HepG2 (cell line): ENCODE data around the gene CDC42EP5. TPM values are rescaled to one million over a fixed set of nuclear protein-coding genes. Genes with fewer than 3 reads are reported as not detected.
A peak's percentile ranks its signal among the peaks of the same experiment; 100 is the strongest.

ENCODE experiments used
- AKNA ChIP-seq: sonication (generic); formaldehyde crosslinking; IDR thresholded peaks from 2 replicates; pipeline ENCODE4 v1.4.0; 2020; ENCODE audit warnings: missing genetic modification reagents, borderline replicate concordance
- CBFB ChIP-seq: sonication (generic); formaldehyde crosslinking; IDR thresholded peaks from 2 replicates; pipeline ENCODE4 v1.4.0; 2020; ENCODE audit warnings: missing genetic modification reagents
- CREM ChIP-seq, 2 experiments: sonication (generic) in 1 of 2; formaldehyde crosslinking in 1 of 2; IDR thresholded peaks; 2 replicates each; pipeline versions ENCODE4 v1.4.0 to v1.6.1; 2016 to 2020; ENCODE audit warnings: antibody characterized with exemption in 1 of 2, mild to moderate bottlenecking in 1 of 2, missing genetic modification reagents in 1 of 2
- FOXJ3 ChIP-seq: sonication (generic); formaldehyde crosslinking; IDR thresholded peaks from 2 replicates; pipeline ENCODE4 v1.4.0; 2020; ENCODE audit warnings: missing genetic modification reagents, mild to moderate bottlenecking, borderline replicate concordance
- FOXK2 ChIP-seq: fragments of 450-650 bp; IDR thresholded peaks from 2 replicates; pipeline ENCODE4 v1.6.1; 2016
- HBP1 ChIP-seq: IDR thresholded peaks from 2 replicates; pipeline ENCODE4 v1.6.1; 2016; ENCODE audit warnings: low read depth, control low read depth
- KDM4B ChIP-seq: sonication (generic); formaldehyde crosslinking; IDR thresholded peaks from 2 replicates; pipeline ENCODE4 v1.4.0; 2020; ENCODE audit warnings: missing genetic modification reagents
- KLF6 ChIP-seq: IDR thresholded peaks from 2 replicates; pipeline ENCODE4 v1.8.0; 2016; ENCODE audit warnings: missing biosample characterization, missing genetic modification reagents
- NFKBIZ ChIP-seq: IDR thresholded peaks from 2 replicates; pipeline ENCODE4 v1.6.1; 2018; ENCODE audit warnings: missing genetic modification reagents, missing compliant biosample characterization
- NFYB ChIP-seq: sonication (generic); formaldehyde crosslinking; IDR thresholded peaks from 2 replicates; pipeline ENCODE4 v1.4.0; 2020; ENCODE audit warnings: missing genetic modification reagents
- NRL ChIP-seq: sonication (generic); formaldehyde crosslinking; IDR thresholded peaks from 2 replicates; pipeline ENCODE4 v1.5.0; 2020; ENCODE audit warnings: missing genetic modification reagents, mild to moderate bottlenecking, moderate library complexity, borderline replicate concordance
- PHF21A ChIP-seq: sonication (generic); formaldehyde crosslinking; IDR thresholded peaks from 2 replicates; pipeline ENCODE4 v1.5.0; 2020; ENCODE audit warnings: mild to moderate bottlenecking, missing genetic modification reagents
- PLRG1 ChIP-seq: fragments of 450-650 bp; conservative IDR thresholded peaks from 2 replicates; pipeline ENCODE4 v1.6.1; 2016
- PRMT3 ChIP-seq: sonication (generic); formaldehyde crosslinking; IDR thresholded peaks from 2 replicates; pipeline ENCODE4 v1.8.1; 2022; ENCODE audit warnings: low read depth, mild to moderate bottlenecking, moderate library complexity, missing genetic modification reagents, borderline replicate concordance
- SIX1 ChIP-seq: sonication (generic); formaldehyde crosslinking; IDR thresholded peaks from 2 replicates; pipeline ENCODE4 v1.4.0; 2020; ENCODE audit warnings: missing genetic modification reagents, borderline replicate concordance
- SRF ChIP-seq: IDR thresholded peaks from 2 replicates; pipeline ENCODE4 v1.6.1; 2011; ENCODE audit warnings: mild to moderate bottlenecking, low read depth, low read length, moderate library complexity
- THAP11 ChIP-seq: IDR thresholded peaks from 2 replicates; pipeline ENCODE4 v1.6.1; 2016; ENCODE audit warnings: missing biosample characterization, missing genetic modification reagents
- ZNF12 ChIP-seq: sonication (generic); formaldehyde crosslinking; IDR thresholded peaks from 2 replicates; pipeline ENCODE4 v1.5.0; 2020; ENCODE audit warnings: missing genetic modification reagents
- ZNF234 ChIP-seq: sonication (generic); formaldehyde crosslinking; conservative IDR thresholded peaks from 2 replicates; pipeline ENCODE4 v1.5.1; 2020; ENCODE audit warnings: mild to moderate bottlenecking, missing genetic modification reagents
- ZNF446 ChIP-seq: sonication (generic); formaldehyde crosslinking; IDR thresholded peaks from 2 replicates; pipeline ENCODE4 v1.5.0; 2020; ENCODE audit warnings: mild to moderate bottlenecking, missing genetic modification reagents
- ZNF550 ChIP-seq: sonication (generic); formaldehyde crosslinking; IDR thresholded peaks from 2 replicates; pipeline ENCODE4 v1.4.0; 2020; ENCODE audit warnings: mild to moderate bottlenecking, missing genetic modification reagents, borderline replicate concordance
- ZNF598 ChIP-seq: sonication (generic); formaldehyde crosslinking; IDR thresholded peaks from 2 replicates; pipeline ENCODE4 v1.5.1; 2020; ENCODE audit warnings: mild to moderate bottlenecking, missing genetic modification reagents, borderline replicate concordance
- ZNF749 ChIP-seq: sonication (generic); formaldehyde crosslinking; IDR thresholded peaks from 2 replicates; pipeline ENCODE4 v1.8.0; 2022; ENCODE audit warnings: mild to moderate bottlenecking, missing genetic modification reagents, moderate library complexity, borderline replicate concordance
- ZNF75D ChIP-seq: sonication (generic); formaldehyde crosslinking; IDR thresholded peaks from 2 replicates; pipeline ENCODE4 v1.8.1; 2023; ENCODE audit warnings: missing genetic modification reagents, mild to moderate bottlenecking, borderline replicate concordance
- ZNF761 ChIP-seq: sonication (generic); formaldehyde crosslinking; conservative IDR thresholded peaks from 2 replicates; pipeline ENCODE4 v1.4.0; 2020; ENCODE audit warnings: mild to moderate bottlenecking, missing genetic modification reagents
- ZNF772 ChIP-seq: sonication (generic); formaldehyde crosslinking; IDR thresholded peaks from 2 replicates; pipeline ENCODE4 v1.5.0; 2020; ENCODE audit warnings: mild to moderate bottlenecking, missing genetic modification reagents
- ZNF773 ChIP-seq: sonication (generic); formaldehyde crosslinking; IDR thresholded peaks from 2 replicates; pipeline ENCODE4 v1.4.0; 2020; ENCODE audit warnings: missing genetic modification reagents, borderline replicate concordance
- ZNF777 ChIP-seq: sonication (generic); formaldehyde crosslinking; IDR thresholded peaks from 2 replicates; pipeline ENCODE4 v1.4.0; 2020; ENCODE audit warnings: missing genetic modification reagents
- polyA plus RNA-seq, 8 experiments: library from polyadenylated mRNA; depleted of rRNA in 3 of 8; stranded (reverse) in 7 of 8; unstranded in 1 of 8; fragments of >200 nt; fragmentation: Illumina TruSeq in 4 of 8; extraction: Trizol in 4 of 8; gene quantifications; 2 replicates each; pipeline versions ENCODE4 v1.2.1 to v1.2.3, GENCODE V29; 2011 to 2016; ENCODE audit warnings: low read depth in 4 of 8, missing spikeins in 1 of 8, mixed read lengths in 1 of 8; ENCODE audit not compliant: insufficient read depth in 1 of 8
- total RNA-seq, 5 experiments: library from RNA; depleted of rRNA; stranded (reverse); fragments of >200 nt; fragmentation: Illumina TruSeq; extraction: Trizol; gene quantifications; 2 replicates each; pipeline ENCODE4 v1.2.3, GENCODE V29; 2016; ENCODE audit warnings: low read depth in 1 of 5

The CDC42EP5 gene
- total and polyA plus RNA-seq, 2 of the 13 experiments (the other 11 are each of a cell fraction or from before 2014, with no cell fraction given) = 0.41 to 1.6 TPM

- TF ChIP-seq AKNA (CRISPR knock-in tag) = peak; percentile 75; the same call in 1 of the 2 replicates
- peak; percentile 40; the same call in 1 of the 2 replicates for TF ChIP-seq THAP11 (CRISPR knock-in tag)
- TF ChIP-seq CBFB = no peak
- TF ChIP-seq ZNF773 (CRISPR knock-in tag) = no peak
- peak; percentile 86; the same call in 1 of the 2 replicates for TF ChIP-seq HBP1
- no peak for TF ChIP-seq ZNF772
- TF ChIP-seq FOXJ3 (CRISPR knock-in tag) = no peak
- TF ChIP-seq SIX1 (CRISPR knock-in tag) = peak; percentile 32; the same call in 1 of the 2 replicates
- no peak for TF ChIP-seq FOXK2
- TF ChIP-seq PRMT3 (CRISPR knock-in tag) = no peak
- TF ChIP-seq PLRG1 = no peak
- TF ChIP-seq NFKBIZ (CRISPR knock-in tag) = 0 out of 2 replicates have a peak, but pooled peaks have one; percentile 61
- TF ChIP-seq ZNF12 (CRISPR knock-in tag) = peak; percentile 59; the same call in 1 of the 2 replicates
- no peak for TF ChIP-seq ZNF75D (CRISPR knock-in tag)
- no peak for TF ChIP-seq ZNF761 (CRISPR knock-in tag)
- no peak for TF ChIP-seq ZNF598 (CRISPR knock-in tag)
- TF ChIP-seq NRL (CRISPR knock-in tag) = no peak
- TF ChIP-seq ZNF550 (CRISPR knock-in tag) = no peak
- TF ChIP-seq KLF6 (CRISPR knock-in tag) = peak; percentile 90
- no peak; the same call in 1 of the 2 replicates for TF ChIP-seq ZNF446 (CRISPR knock-in tag)
- no peak for TF ChIP-seq ZNF749 (CRISPR knock-in tag)
- no peak for TF ChIP-seq ZNF234
- TF ChIP-seq CREM (IDR thresholded peaks at IDR 0.05) = no peak
- no peak for TF ChIP-seq CREM (CRISPR knock-in tag; IDR thresholded peaks at IDR 0.05)
- TF ChIP-seq SRF = no peak
- TF ChIP-seq PHF21A (CRISPR knock-in tag) = no peak
- TF ChIP-seq ZNF777 (CRISPR knock-in tag) = no peak
- no peak for TF ChIP-seq NFYB
- TF ChIP-seq KDM4B (CRISPR knock-in tag) = no peak
Observed at GRCh38 chr19:54517483-54517882, 44.4 kb upstream of the CDC42EP5 start (continued).
